Measurements from ENCODE around the gene KMT2A. TPM values are rescaled to one million over a fixed set of nuclear protein-coding genes. Genes with fewer than 3 reads are reported as not detected.

Gene KMT2A
- total RNA-seq (2022; extraction: Qiagen RNA extraction), result 10.4 to 14.0 TPM (median 12.9 TPM) in 5 replicates

GRCh38 chr11:118435893-118436624 lies at the start of gene KMT2A:
KMT2A (plus strand) TSS chr11:118436492; CDS start chr11:118436513, 21 bp downstream.

GRCh38 chr11:118401151-118401879 lies 35.0 kb upstream of the KMT2A start, which contains the start of gene ATP5MG:
ATP5MG (plus strand) TSS chr11:118401606; CDS start chr11:118401666, 60 bp downstream.

GRCh38 chr11:118527109-118527508 lies 90.8 kb downstream of the KMT2A start, which contains the start of gene TTC36:
TTC36 (plus strand) TSS chr11:118527474; CDS start chr11:118527495, 21 bp downstream.

GRCh38 chr11:118530683-118531596 lies 94.6 kb downstream of the KMT2A start, which contains the start of gene TMEM25:
TMEM25 (plus strand) TSS chr11:118531192; CDS start chr11:118531802, 610 bp downstream.

DNA sequence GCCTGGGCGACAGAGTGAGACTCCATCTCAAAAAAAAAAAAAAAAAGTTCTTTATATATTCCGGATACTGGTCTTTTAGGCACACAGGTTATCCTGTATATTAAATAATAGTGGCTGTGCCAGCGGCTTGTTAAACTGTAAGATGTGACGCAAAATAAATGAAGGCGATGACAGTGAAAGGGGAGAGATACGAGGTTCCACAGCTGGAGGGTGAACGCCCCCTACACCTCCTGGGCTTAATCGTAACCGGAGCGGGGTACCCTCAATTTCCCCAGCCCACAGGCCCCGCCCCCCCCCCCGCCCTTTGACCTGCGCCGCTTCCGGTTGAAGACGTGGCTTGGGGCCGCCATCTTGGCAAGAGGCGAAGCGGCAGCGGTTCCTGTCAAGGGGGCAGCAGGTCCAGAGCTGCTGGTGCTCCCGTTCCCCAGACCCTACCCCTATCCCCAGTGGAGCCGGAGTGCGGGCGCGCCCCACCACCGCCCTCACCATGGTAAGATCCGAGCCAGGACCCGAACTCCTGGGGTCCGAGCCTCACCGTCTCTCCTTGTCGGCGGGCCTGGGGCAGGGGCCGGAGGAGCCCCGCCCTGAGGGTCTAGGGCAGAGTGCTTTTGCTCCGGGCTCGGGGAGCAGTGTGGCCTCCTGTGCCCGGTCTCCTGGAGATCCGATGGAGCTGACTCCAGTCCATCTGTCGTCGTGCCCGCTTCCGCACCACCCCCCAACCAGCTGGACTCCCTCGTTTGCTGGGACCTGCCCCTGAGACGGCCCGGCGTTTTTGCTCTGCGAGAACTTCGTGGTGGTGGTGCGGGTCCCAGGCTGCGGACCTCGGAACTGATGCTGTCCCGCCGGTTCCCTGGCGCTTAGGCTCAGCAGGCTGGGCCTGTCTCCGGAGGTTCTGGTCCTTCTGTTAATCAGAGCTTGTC lies 136.0 kb downstream of the KMT2A start, which contains the start of gene ARCN1:
TSS of gene ARCN1 (plus strand) at position 349 of the 920 bp plus-strand sequence. CDS start at position 488, 139 bp downstream.

Other genes with a start within 250 kb of the KMT2A start
- gene JAML, start 211.5 kb upstream of the KMT2A start, total RNA-seq (2022; extraction: Qiagen RNA extraction), result not detected in 5 replicates
- 0.28 to 0.52 TPM (median 0.45 TPM) in 5 replicates for gene MPZL3, start 184.1 kb upstream of the KMT2A start, total RNA-seq (2022; extraction: Qiagen RNA extraction)
- 0.06 TPM in 1 of 5 replicates, not detected in the others for gene MPZL2, start 172.2 kb upstream of the KMT2A start, total RNA-seq (2022; extraction: Qiagen RNA extraction)
- gene CD3E, start 131.8 kb upstream of the KMT2A start, total RNA-seq (2022; extraction: Qiagen RNA extraction), result not detected in 5 replicates
- not detected in 5 replicates for gene CD3D, start 93.8 kb upstream of the KMT2A start, total RNA-seq (2022; extraction: Qiagen RNA extraction)
- not detected in 5 replicates for gene CD3G, start 92.1 kb upstream of the KMT2A start, total RNA-seq (2022; extraction: Qiagen RNA extraction)
- gene UBE4A, start 76.9 kb upstream of the KMT2A start, total RNA-seq (2022; extraction: Qiagen RNA extraction), result 9.3 to 13.2 TPM (median 11.6 TPM) in 5 replicates
- gene ATP5MG, start 34.9 kb upstream of the KMT2A start, total RNA-seq (2022; extraction: Qiagen RNA extraction), result 162 to 203 TPM (median 174 TPM) in 5 replicates
- gene TTC36, start 91.0 kb downstream of the KMT2A start, total RNA-seq (2022; extraction: Qiagen RNA extraction), result not detected in 5 replicates
- gene TMEM25, start 94.7 kb downstream of the KMT2A start, total RNA-seq (2022; extraction: Qiagen RNA extraction), result 0.28 to 0.70 TPM (median 0.45 TPM) in 5 replicates
- gene IFT46, start 129.4 kb downstream of the KMT2A start, total RNA-seq (2022; extraction: Qiagen RNA extraction), result 17.1 to 20.0 TPM (median 17.4 TPM) in 5 replicates
- 90.4 to 98.1 TPM (median 95.8 TPM) in 5 replicates for gene ARCN1, start 135.9 kb downstream of the KMT2A start, total RNA-seq (2022; extraction: Qiagen RNA extraction)
- 8.9 to 10.9 TPM (median 10.4 TPM) in 5 replicates for gene PHLDB1, start 171.1 kb downstream of the KMT2A start, total RNA-seq (2022; extraction: Qiagen RNA extraction)
- gene TREH, start 243.2 kb downstream of the KMT2A start, total RNA-seq (2022; extraction: Qiagen RNA extraction), result not detected in 5 replicates